H9 (cell line): ENCODE measurements around the gene CACNG8. TPM values are rescaled to one million over a fixed set of nuclear protein-coding genes. Genes with fewer than 3 reads are reported as not detected.

Experiments used
- total RNA-seq: library from RNA; stranded (reverse); gene quantifications from 2 replicates; pipeline ENCODE4 v1.2.1, GENCODE V29; 2021

The CACNG8 gene
- total RNA-seq, 1 experiment from 2014 or later = 7.1 TPM

Other genes starting within 250 kb of the CACNG8 start
- gene NLRP12, start 138.6 kb upstream of the CACNG8 start, total RNA-seq = 3.6 and 4.0 TPM in 2 replicates
- 116 and 123 TPM in 2 replicates for gene MYADM, start 95.1 kb upstream of the CACNG8 start, total RNA-seq
- 7.1 and 8.8 TPM in 2 replicates for gene PRKCG, start 80.7 kb upstream of the CACNG8 start, total RNA-seq
- 22.1 and 22.7 TPM in 2 replicates for gene CACNG7, start 53.7 kb upstream of the CACNG8 start, total RNA-seq
- 1.6 and 2.0 TPM in 2 replicates for gene CACNG6, start 28.7 kb downstream of the CACNG8 start, total RNA-seq
- gene VSTM1, start 101.0 kb downstream of the CACNG8 start, total RNA-seq = 0.48 TPM in 1 of 2 replicates, not detected in the other
- gene TARM1, start 118.4 kb downstream of the CACNG8 start, total RNA-seq = not detected in 2 replicates
- 0.24 and 0.53 TPM in 2 replicates for gene OSCAR, start 137.9 kb downstream of the CACNG8 start, total RNA-seq
- gene NDUFA3, start 139.9 kb downstream of the CACNG8 start, total RNA-seq = 174 and 188 TPM in 2 replicates
- gene TFPT, start 152.7 kb downstream of the CACNG8 start, total RNA-seq = 26.6 and 28.2 TPM in 2 replicates
- gene PRPF31, start 152.8 kb downstream of the CACNG8 start, total RNA-seq = 82.1 and 84.4 TPM in 2 replicates
- 91.2 and 95.0 TPM in 2 replicates for gene CNOT3, start 174.8 kb downstream of the CACNG8 start, total RNA-seq
- 5.4 and 7.1 TPM in 2 replicates for gene LENG1, start 196.8 kb downstream of the CACNG8 start, total RNA-seq
- gene TMC4, start 210.2 kb downstream of the CACNG8 start, total RNA-seq = 12.2 and 12.7 TPM in 2 replicates
- gene MBOAT7, start 226.6 kb downstream of the CACNG8 start, total RNA-seq = 100 and 103 TPM in 2 replicates
- 28.3 and 29.0 TPM in 2 replicates for gene TSEN34, start 228.4 kb downstream of the CACNG8 start, total RNA-seq
- gene RPS9, start 237.9 kb downstream of the CACNG8 start, total RNA-seq = 1,674 and 1,679 TPM in 2 replicates